Mucosa of rectum (tissue), 2 donors: Measurements from ENCODE around the gene PAK4.

Source experiments
- H3K27ac ChIP-seq, 2 donors: one replicate each; pipeline ENCODE4 v1.7.0; 2013; ENCODE audit warnings: inconsistent platforms in 2 of 2, low read depth in 2 of 2, low read length in 2 of 2
- H3K27me3 ChIP-seq, 2 donors: one replicate each; pipeline ENCODE4 v1.7.0; 2013; ENCODE audit warnings: low read length in 2 of 2; ENCODE audit not compliant: control insufficient read depth in 2 of 2, insufficient read depth in 2 of 2
- H3K36me3 ChIP-seq, 2 donors: one replicate each; pipeline ENCODE4 v1.7.0; 2013; ENCODE audit warnings: low read length in 2 of 2; ENCODE audit not compliant: control insufficient read depth in 2 of 2, insufficient read depth in 2 of 2
- H3K4me1 ChIP-seq, 2 donors: one replicate each; pipeline ENCODE4 v1.7.0; 2013; ENCODE audit warnings: low read length in 2 of 2, mild to moderate bottlenecking in 1 of 2; ENCODE audit not compliant: control insufficient read depth in 2 of 2, insufficient read depth in 2 of 2
- H3K4me3 ChIP-seq, 2 donors: one replicate each; pipeline ENCODE4 v1.7.0; 2013; ENCODE audit warnings: low read length in 2 of 2
- H3K9ac ChIP-seq, 2 donors: one replicate each; pipeline ENCODE4 v1.7.0; 2013; ENCODE audit warnings: low read length in 2 of 2, low read depth in 1 of 2, mild to moderate bottlenecking in 1 of 2
- H3K9me3 ChIP-seq, 2 donors: one replicate each; pipeline ENCODE4 v1.7.0; 2013; ENCODE audit warnings: low read length in 2 of 2; ENCODE audit not compliant: control insufficient read depth in 2 of 2
- donor health status: healthy.
- donor health status: Normal muscosa, but diverticular disease.

Gene PAK4

GRCh38 chr19:39171479-39172465, 46.2 kb downstream of the PAK4 start:
- no peak overlapping the region for H3K4me3 ChIP-seq
- peaks cover 38 to 39% of the 10 kb centered on the region in 2 donors for H3K36me3 ChIP-seq
- peaks cover 6 to 10% of the 10 kb centered on the region in 2 donors for H3K4me1 ChIP-seq
- H3K27ac ChIP-seq, result no peak overlapping the region
- H3K9ac ChIP-seq, result no peak overlapping the region
- H3K27me3 ChIP-seq, result no peaks in the 10 kb centered on the region
- H3K9me3 ChIP-seq, result no peaks in the 10 kb centered on the region

GRCh38 chr19:39172700-39173501, 47.3 kb downstream of the PAK4 start:
- H3K27ac ChIP-seq, result no peak overlapping the region

GRCh38 chr19:39173502-39173991, 48.0 kb downstream of the PAK4 start:
- no peaks in the 10 kb centered on the region for H3K9me3 ChIP-seq
- no peak overlapping the region for H3K27ac ChIP-seq
- H3K27me3 ChIP-seq, result no peaks in the 10 kb centered on the region
- peaks cover 42 to 52% of the 10 kb centered on the region in 2 donors for H3K36me3 ChIP-seq
- H3K4me1 ChIP-seq, result no peaks in the 10 kb centered on the region
- H3K4me3 ChIP-seq, result no peak overlapping the region
- H3K9ac ChIP-seq, result no peak overlapping the region

More at GRCh38 chr19:39172700-39173501, 47.3 kb downstream of the PAK4 start:
- no peaks in the 10 kb centered on the region for H3K27me3 ChIP-seq
- peaks cover 0 to 1% of the 10 kb centered on the region in 2 donors for H3K4me1 ChIP-seq
- H3K36me3 ChIP-seq, result peaks cover 38 to 47% of the 10 kb centered on the region in 2 donors
- no peaks in the 10 kb centered on the region for H3K9me3 ChIP-seq
- no peak overlapping the region for H3K9ac ChIP-seq
- H3K4me3 ChIP-seq, result no peak overlapping the region

- Histone ChIP-seq H3K27me3 (no peaks in the 10 kb centered on the region), H3K9ac (no peak overlapping the region), H3K4me3 (no peak overlapping the region), H3K27ac (no peak overlapping the region), H3K4me1 (no peaks in the 10 kb centered on the region), H3K36me3 (peaks cover 39 to 52% of the 10 kb centered on the region in 2 donors), H3K9me3 (no peaks in the 10 kb centered on the region)
Measured at GRCh38 chr19:39174142-39174541, 48.6 kb downstream of the PAK4 start.

- no peak overlapping the region for H3K4me3 ChIP-seq
- H3K9ac ChIP-seq, result no peak overlapping the region
- no peak overlapping the region for H3K27ac ChIP-seq
- H3K36me3 ChIP-seq, result peaks cover 41 to 52% of the 10 kb centered on the region in 2 donors
- no peaks in the 10 kb centered on the region for H3K9me3 ChIP-seq
- no peaks in the 10 kb centered on the region for H3K27me3 ChIP-seq
- no peaks in the 10 kb centered on the region for H3K4me1 ChIP-seq
Measured at GRCh38 chr19:39174558-39175544, 49.3 kb downstream of the PAK4 start.

- Histone ChIP-seq H3K9me3 (no peaks in the 10 kb centered on the region), H3K27me3 (no peaks in the 10 kb centered on the region), H3K9ac (no peak overlapping the region), H3K27ac (no peak overlapping the region), H3K4me3 (no peak overlapping the region), H3K36me3 (peaks cover 40 to 49% of the 10 kb centered on the region in 2 donors), H3K4me1 (no peaks in the 10 kb centered on the region)
Measured at GRCh38 chr19:39175564-39175963, 50.0 kb downstream of the PAK4 start.

GRCh38 chr19:39177110-39177699, 51.6 kb downstream of the PAK4 start:
- peaks cover 35 to 41% of the 10 kb centered on the region in 2 donors for H3K36me3 ChIP-seq

GRCh38 chr19:39177736-39178135, 52.1 kb downstream of the PAK4 start:
- peaks cover 32 to 36% of the 10 kb centered on the region in 2 donors for H3K36me3 ChIP-seq
- H3K9me3 ChIP-seq, result no peaks in the 10 kb centered on the region

More at GRCh38 chr19:39177110-39177699, 51.6 kb downstream of the PAK4 start:
- H3K9me3 ChIP-seq, result no peaks in the 10 kb centered on the region
- no peak overlapping the region for H3K4me3 ChIP-seq
- no peak overlapping the region for H3K27ac ChIP-seq
- H3K4me1 ChIP-seq, result no peaks in the 10 kb centered on the region
- no peak overlapping the region for H3K9ac ChIP-seq
- H3K27me3 ChIP-seq, result no peaks in the 10 kb centered on the region

More at GRCh38 chr19:39177736-39178135, 52.1 kb downstream of the PAK4 start:
- Histone ChIP-seq H3K27me3 (no peaks in the 10 kb centered on the region), H3K27ac (no peak overlapping the region), H3K4me3 (no peak overlapping the region), H3K4me1 (no peaks in the 10 kb centered on the region), H3K9ac (no peak overlapping the region)
